ENCODE measurements around the gene NETO1. TPM values are rescaled to one million over a fixed set of nuclear protein-coding genes. Genes with fewer than 3 reads are reported as not detected.
A peak's percentile ranks its signal among the peaks of the same experiment; 100 is the strongest.

NETO1 gene
- total RNA-seq, 1 donor from 2014 or later, result 19.8 TPM

GRCh38 chr18:72720116-72720515, 147.7 kb downstream of the NETO1 start:
- H3K27me3 Mint-ChIP-seq (ENCODE audit: low read depth, unreplicated experiment), result no peaks in the 10 kb centered on the region
- Histone ChIP-seq H3K4me3 (ENCODE audit: insufficient read depth, low read depth, low read length) (no peak overlapping the region), H3K36me3 (ENCODE audit: insufficient read depth, low read length) (no peaks in the 10 kb centered on the region), H4K20me1 (ENCODE audit: insufficient read depth, low read length) (no peaks in the 10 kb centered on the region), H3K27ac (ENCODE audit: low read depth, low read length) (no peak overlapping the region), H3K79me2 (ENCODE audit: insufficient read depth, low read length) (no peaks in the 10 kb centered on the region), H3K4me2 (ENCODE audit: low read length) (no peak overlapping the region), H2AFZ (ENCODE audit: low read depth, low read length) (no peak overlapping the region), H3K27me3 (ENCODE audit: insufficient read depth, low read length) (no peaks in the 10 kb centered on the region), H3K4me1 (ENCODE audit: insufficient read depth, low read length) (no peaks in the 10 kb centered on the region), H3K9ac (ENCODE audit: low read length) (no peak overlapping the region), H3K9me3 (ENCODE audit: insufficient read depth, low read depth, low read length) (no peaks in the 10 kb centered on the region)
- no peaks in the 10 kb centered on the region for H3K4me1 Mint-ChIP-seq (ENCODE audit: low read depth, unreplicated experiment)
- no peak for FAIRE-seq
- no peak overlapping the region for H3K4me3 Mint-ChIP-seq (ENCODE audit: unreplicated experiment)
- no peak overlapping the region for H3K27ac Mint-ChIP-seq (ENCODE audit: unreplicated experiment)
- no peaks in the 10 kb centered on the region for H3K36me3 Mint-ChIP-seq (ENCODE audit: low read depth, unreplicated experiment)
- peaks cover 2% of the 10 kb centered on the region for H3K9me3 Mint-ChIP-seq (ENCODE audit: unreplicated experiment)
- DNase-seq (ENCODE audit: low read depth), result no peak
- TF ChIP-seq EZH2 (IDR thresholded peaks at IDR 0.05; ENCODE audit: insufficient read depth, low read length) (no peak), CTCF (IDR thresholded peaks at IDR 0.05; ENCODE audit: insufficient read depth, low read depth, low read length) (no peak)

GRCh38 chr18:72704202-72704601, 163.6 kb downstream of the NETO1 start:
- no peak overlapping the region for H2AFZ ChIP-seq (ENCODE audit: low read depth, low read length)
- TF ChIP-seq EZH2 (IDR thresholded peaks at IDR 0.05; ENCODE audit: insufficient read depth, low read length) (no peak), CTCF (IDR thresholded peaks at IDR 0.05; ENCODE audit: insufficient read depth, low read depth, low read length) (no peak)
- H3K27ac Mint-ChIP-seq (ENCODE audit: unreplicated experiment), result no peak overlapping the region

GRCh38 chr18:72700961-72701710, 166.7 kb downstream of the NETO1 start:
- H3K79me2 ChIP-seq (ENCODE audit: insufficient read depth, low read length), result no peaks in the 10 kb centered on the region
- no peaks in the 10 kb centered on the region for H3K27me3 ChIP-seq (ENCODE audit: insufficient read depth, low read length)
- H3K4me3 ChIP-seq (ENCODE audit: insufficient read depth, low read depth, low read length), result no peak overlapping the region
- no peak overlapping the region for H2AFZ ChIP-seq (ENCODE audit: low read depth, low read length)
- H3K4me1 Mint-ChIP-seq (ENCODE audit: low read depth, unreplicated experiment), result no peaks in the 10 kb centered on the region
- H3K4me3 Mint-ChIP-seq (ENCODE audit: unreplicated experiment), result no peak overlapping the region
- H3K27ac Mint-ChIP-seq (ENCODE audit: unreplicated experiment), result no peak overlapping the region
- no peaks in the 10 kb centered on the region for H3K27me3 Mint-ChIP-seq (ENCODE audit: low read depth, unreplicated experiment)
- no peak overlapping the region for H3K27ac ChIP-seq (ENCODE audit: low read depth, low read length)
- no peak overlapping the region for H3K4me2 ChIP-seq (ENCODE audit: low read length)
- TF ChIP-seq CTCF (IDR thresholded peaks at IDR 0.05; ENCODE audit: insufficient read depth, low read depth, low read length) (peak; percentile 57), EZH2 (IDR thresholded peaks at IDR 0.05; ENCODE audit: insufficient read depth, low read length) (no peak)
- no peaks in the 10 kb centered on the region for H3K36me3 Mint-ChIP-seq (ENCODE audit: low read depth, unreplicated experiment)
- H3K4me1 ChIP-seq (ENCODE audit: insufficient read depth, low read length), result no peaks in the 10 kb centered on the region
- no peak overlapping the region for H3K9ac ChIP-seq (ENCODE audit: low read length)
- H4K20me1 ChIP-seq (ENCODE audit: insufficient read depth, low read length), result no peaks in the 10 kb centered on the region
- no peaks in the 10 kb centered on the region for H3K9me3 ChIP-seq (ENCODE audit: insufficient read depth, low read depth, low read length)
- DNase-seq (ENCODE audit: low read depth), result peak; percentile 2
- no peaks in the 10 kb centered on the region for H3K9me3 Mint-ChIP-seq (ENCODE audit: unreplicated experiment)
- no peaks in the 10 kb centered on the region for H3K36me3 ChIP-seq (ENCODE audit: insufficient read depth, low read length)
- no peak for FAIRE-seq

More at GRCh38 chr18:72704202-72704601, 163.6 kb downstream of the NETO1 start:
- H3K79me2 ChIP-seq (ENCODE audit: insufficient read depth, low read length), result no peaks in the 10 kb centered on the region
- no peaks in the 10 kb centered on the region for H3K4me1 Mint-ChIP-seq (ENCODE audit: low read depth, unreplicated experiment)
- H3K4me2 ChIP-seq (ENCODE audit: low read length), result no peak overlapping the region
- H3K4me3 ChIP-seq (ENCODE audit: insufficient read depth, low read depth, low read length), result no peak overlapping the region
- H3K27ac ChIP-seq (ENCODE audit: low read depth, low read length), result no peak overlapping the region
- no peak overlapping the region for H3K9ac ChIP-seq (ENCODE audit: low read length)
- no peaks in the 10 kb centered on the region for H4K20me1 ChIP-seq (ENCODE audit: insufficient read depth, low read length)
- H3K9me3 ChIP-seq (ENCODE audit: insufficient read depth, low read depth, low read length), result no peaks in the 10 kb centered on the region
- no peaks in the 10 kb centered on the region for H3K36me3 ChIP-seq (ENCODE audit: insufficient read depth, low read length)
- no peaks in the 10 kb centered on the region for H3K4me1 ChIP-seq (ENCODE audit: insufficient read depth, low read length)
- FAIRE-seq (no peak), DNase-seq (ENCODE audit: low read depth) (no peak)
- H3K27me3 ChIP-seq (ENCODE audit: insufficient read depth, low read length), result no peaks in the 10 kb centered on the region
- no peaks in the 10 kb centered on the region for H3K27me3 Mint-ChIP-seq (ENCODE audit: low read depth, unreplicated experiment)
- H3K9me3 Mint-ChIP-seq (ENCODE audit: unreplicated experiment), result no peaks in the 10 kb centered on the region
- H3K4me3 Mint-ChIP-seq (ENCODE audit: unreplicated experiment), result no peak overlapping the region
- no peaks in the 10 kb centered on the region for H3K36me3 Mint-ChIP-seq (ENCODE audit: low read depth, unreplicated experiment)

All from astrocyte (in vitro differentiated cells and primary cell).